HepG2 (cell line): ENCODE results near the gene TTC6. TPM values are rescaled to one million over a fixed set of nuclear protein-coding genes. Genes with fewer than 3 reads are reported as not detected.

Experiments
- CSRNP1 ChIP-seq: sonication (generic); formaldehyde crosslinking; IDR thresholded peaks from 2 replicates; pipeline ENCODE4 v1.8.1; 2023; ENCODE audit warnings: mild to moderate bottlenecking, missing genetic modification reagents
- DNMT3B ChIP-seq: conservative IDR thresholded peaks from 2 replicates; pipeline ENCODE4 v1.6.1; 2016; ENCODE audit warnings: missing biosample characterization, control low read depth
- ELF4 ChIP-seq: sonication (generic); formaldehyde crosslinking; IDR thresholded peaks from 2 replicates; pipeline ENCODE4 v1.5.0; 2020; ENCODE audit warnings: missing genetic modification reagents, mild to moderate bottlenecking, moderate library complexity, borderline replicate concordance
- GATAD2A ChIP-seq: IDR thresholded peaks from 2 replicates; pipeline ENCODE4 v1.6.1; 2016
- HNRNPK ChIP-seq: fragments of 200-400 bp; formaldehyde crosslinking; IDR thresholded peaks from 2 replicates; pipeline ENCODE4 v1.6.1; 2018; ENCODE audit warnings: low read length, low read depth, moderate library complexity, mild to moderate bottlenecking; ENCODE audit not compliant: poor library complexity, severe bottlenecking
- MTA3 ChIP-seq: sonication (generic); formaldehyde crosslinking; IDR thresholded peaks from 2 replicates; pipeline ENCODE4 v1.4.0; 2020; ENCODE audit warnings: missing genetic modification reagents
- NCOR1 ChIP-seq: fragments of 200-600 bp; sonication (generic); IDR thresholded peaks from 2 replicates; pipeline ENCODE4 v1.7.0; 2017; ENCODE audit warnings: antibody characterized with exemption, low read length, borderline replicate concordance
- NFE2 ChIP-seq: sonication (generic); formaldehyde crosslinking; IDR thresholded peaks from 2 replicates; pipeline ENCODE4 v1.4.0; 2020; ENCODE audit warnings: missing genetic modification reagents
- RBAK ChIP-seq: sonication (generic); formaldehyde crosslinking; IDR thresholded peaks from 2 replicates; pipeline ENCODE4 v1.5.1; 2020; ENCODE audit warnings: mild to moderate bottlenecking, missing genetic modification reagents
- SAFB2 ChIP-seq: sonication (generic); formaldehyde crosslinking; IDR thresholded peaks from 2 replicates; pipeline ENCODE4 v1.5.1; 2020; ENCODE audit warnings: missing genetic modification reagents, low read depth, mild to moderate bottlenecking, borderline replicate concordance
- SCMH1 ChIP-seq: sonication (generic); formaldehyde crosslinking; IDR thresholded peaks from 2 replicates; pipeline ENCODE4 v1.9.0; 2021; ENCODE audit warnings: missing genetic modification reagents, mild to moderate bottlenecking, borderline replicate concordance
- SKI ChIP-seq: fragments of 450-650 bp; IDR thresholded peaks from one replicate; pipeline ENCODE4 v1.6.1; 2018; ENCODE audit warnings: mild to moderate bottlenecking; ENCODE audit not compliant: partially characterized antibody
- ZNF24 ChIP-seq: fragments of 450-650 bp; IDR thresholded peaks from 2 replicates; pipeline ENCODE4 v1.6.1; 2017; ENCODE audit warnings: antibody characterized with exemption, mild to moderate bottlenecking
- ZNF276 ChIP-seq: sonication (generic); formaldehyde crosslinking; IDR thresholded peaks from 2 replicates; pipeline ENCODE4 v1.4.0; 2020; ENCODE audit warnings: mild to moderate bottlenecking, low read depth, missing genetic modification reagents
- ZNF331 ChIP-seq: sonication (generic); formaldehyde crosslinking; IDR thresholded peaks from 2 replicates; pipeline ENCODE4 v1.4.0; 2020; ENCODE audit warnings: missing genetic modification reagents
- ZNF337 ChIP-seq: sonication (generic); formaldehyde crosslinking; IDR thresholded peaks from 2 replicates; pipeline ENCODE4 v1.5.1; 2020; ENCODE audit warnings: missing genetic modification reagents, low read depth, mild to moderate bottlenecking, borderline replicate concordance
- ZNF562 ChIP-seq: sonication (generic); formaldehyde crosslinking; IDR thresholded peaks from 2 replicates; pipeline ENCODE4 v1.8.0; 2022; ENCODE audit warnings: missing genetic modification reagents, borderline replicate concordance
- ZNF839 ChIP-seq: sonication (generic); formaldehyde crosslinking; IDR thresholded peaks from 2 replicates; pipeline ENCODE4 v1.4.0; 2020; ENCODE audit warnings: missing genetic modification reagents, mild to moderate bottlenecking, borderline replicate concordance
- polyA plus RNA-seq, 8 experiments: library from polyadenylated mRNA; depleted of rRNA in 3 of 8; stranded (reverse) in 7 of 8; unstranded in 1 of 8; fragments of >200 nt; fragmentation: Illumina TruSeq in 4 of 8; extraction: Trizol in 4 of 8; gene quantifications; 2 replicates each; pipeline versions ENCODE4 v1.2.1 to v1.2.3, GENCODE V29; 2011 to 2016; ENCODE audit warnings: low read depth in 4 of 8, missing spikeins in 1 of 8, mixed read lengths in 1 of 8; ENCODE audit not compliant: insufficient read depth in 1 of 8
- total RNA-seq, 5 experiments: library from RNA; depleted of rRNA; stranded (reverse); fragments of >200 nt; fragmentation: Illumina TruSeq; extraction: Trizol; gene quantifications; 2 replicates each; pipeline ENCODE4 v1.2.3, GENCODE V29; 2016; ENCODE audit warnings: low read depth in 1 of 5
- TF ChIP-seq, protein P1 (sequence below): sonication (generic); formaldehyde crosslinking; IDR thresholded peaks from 2 replicates; pipeline ENCODE4 v1.4.0; 2020; ENCODE audit warnings: mild to moderate bottlenecking, missing genetic modification reagents, borderline replicate concordance
- TF ChIP-seq, protein P2 (sequence below): sonication (generic); formaldehyde crosslinking; IDR thresholded peaks from 2 replicates; pipeline ENCODE4 v1.4.0; 2020; ENCODE audit warnings: missing genetic modification reagents, mild to moderate bottlenecking, borderline replicate concordance

TTC6 gene
- total and polyA plus RNA-seq, 2 of the 13 experiments (the other 11 are each of a cell fraction or from before 2014, with no cell fraction given), result 9.3 to 27.4 TPM

DNA sequence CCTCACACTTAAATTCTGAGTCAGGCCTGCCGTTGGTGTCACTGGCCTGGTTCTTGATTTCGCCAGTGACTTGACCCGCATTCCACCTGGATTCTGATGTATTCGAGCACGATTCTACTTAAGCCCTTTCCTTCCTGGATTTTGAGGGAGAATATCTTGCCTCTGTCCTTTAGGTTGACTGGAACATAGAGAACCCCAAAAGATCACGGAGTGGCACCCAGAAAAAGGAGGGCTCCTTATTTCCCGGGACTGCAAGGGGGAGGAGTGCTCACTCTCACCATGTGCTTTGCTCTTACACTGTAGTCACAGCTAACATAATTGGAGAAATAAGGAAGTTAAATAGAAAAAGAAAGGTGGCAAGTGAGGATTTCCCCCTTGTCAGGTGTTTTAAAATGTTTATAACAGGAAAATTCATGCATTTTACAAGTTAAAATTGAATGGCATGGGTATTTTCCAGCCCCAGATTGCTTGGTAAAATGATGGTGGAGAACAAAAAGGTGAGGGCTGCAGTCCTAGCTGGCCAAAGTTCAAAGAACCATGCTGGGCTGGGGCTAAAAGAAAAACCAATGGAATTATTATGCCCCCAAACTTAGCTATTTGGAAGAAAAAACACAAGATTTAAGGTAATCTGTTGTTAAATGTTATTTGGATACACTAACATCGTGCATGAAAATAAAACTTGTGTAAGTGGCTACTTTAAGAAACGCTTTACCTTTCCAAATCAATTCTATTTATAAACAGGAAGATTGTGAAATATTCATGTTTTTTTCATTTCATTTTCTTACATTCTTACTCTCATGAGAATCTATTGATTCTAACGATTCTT is 9.2 kb upstream of the TTC6 start (continued):
- TF ChIP-seq CSRNP1 (CRISPR knock-in tag) (no peak), ZNF331 (CRISPR knock-in tag) (0 out of 2 replicates have a peak, but pooled peaks have one; percentile 12), RBAK (CRISPR knock-in tag) (no peak), ZNF562 (CRISPR knock-in tag) (no peak), ZNF839 (CRISPR knock-in tag) (no peak), ELF4 (CRISPR knock-in tag) (peak; percentile 54), SCMH1 (CRISPR knock-in tag) (no peak), ZNF24 (no peak), GATAD2A (CRISPR knock-in tag) (0 out of 2 replicates have a peak, but pooled peaks have one; percentile 55), DNMT3B (CRISPR knock-in tag) (no peak), NCOR1 (peak; percentile 63; the same call in 1 of the 2 replicates), HNRNPK (no peak), ZNF276 (CRISPR knock-in tag) (no peak), MTA3 (no peak), SAFB2 (CRISPR knock-in tag) (no peak), NFE2 (CRISPR knock-in tag) (no peak), SKI (no peak), ZNF337 (CRISPR knock-in tag) (no peak)
- TF ChIP-seq, protein P1, sequence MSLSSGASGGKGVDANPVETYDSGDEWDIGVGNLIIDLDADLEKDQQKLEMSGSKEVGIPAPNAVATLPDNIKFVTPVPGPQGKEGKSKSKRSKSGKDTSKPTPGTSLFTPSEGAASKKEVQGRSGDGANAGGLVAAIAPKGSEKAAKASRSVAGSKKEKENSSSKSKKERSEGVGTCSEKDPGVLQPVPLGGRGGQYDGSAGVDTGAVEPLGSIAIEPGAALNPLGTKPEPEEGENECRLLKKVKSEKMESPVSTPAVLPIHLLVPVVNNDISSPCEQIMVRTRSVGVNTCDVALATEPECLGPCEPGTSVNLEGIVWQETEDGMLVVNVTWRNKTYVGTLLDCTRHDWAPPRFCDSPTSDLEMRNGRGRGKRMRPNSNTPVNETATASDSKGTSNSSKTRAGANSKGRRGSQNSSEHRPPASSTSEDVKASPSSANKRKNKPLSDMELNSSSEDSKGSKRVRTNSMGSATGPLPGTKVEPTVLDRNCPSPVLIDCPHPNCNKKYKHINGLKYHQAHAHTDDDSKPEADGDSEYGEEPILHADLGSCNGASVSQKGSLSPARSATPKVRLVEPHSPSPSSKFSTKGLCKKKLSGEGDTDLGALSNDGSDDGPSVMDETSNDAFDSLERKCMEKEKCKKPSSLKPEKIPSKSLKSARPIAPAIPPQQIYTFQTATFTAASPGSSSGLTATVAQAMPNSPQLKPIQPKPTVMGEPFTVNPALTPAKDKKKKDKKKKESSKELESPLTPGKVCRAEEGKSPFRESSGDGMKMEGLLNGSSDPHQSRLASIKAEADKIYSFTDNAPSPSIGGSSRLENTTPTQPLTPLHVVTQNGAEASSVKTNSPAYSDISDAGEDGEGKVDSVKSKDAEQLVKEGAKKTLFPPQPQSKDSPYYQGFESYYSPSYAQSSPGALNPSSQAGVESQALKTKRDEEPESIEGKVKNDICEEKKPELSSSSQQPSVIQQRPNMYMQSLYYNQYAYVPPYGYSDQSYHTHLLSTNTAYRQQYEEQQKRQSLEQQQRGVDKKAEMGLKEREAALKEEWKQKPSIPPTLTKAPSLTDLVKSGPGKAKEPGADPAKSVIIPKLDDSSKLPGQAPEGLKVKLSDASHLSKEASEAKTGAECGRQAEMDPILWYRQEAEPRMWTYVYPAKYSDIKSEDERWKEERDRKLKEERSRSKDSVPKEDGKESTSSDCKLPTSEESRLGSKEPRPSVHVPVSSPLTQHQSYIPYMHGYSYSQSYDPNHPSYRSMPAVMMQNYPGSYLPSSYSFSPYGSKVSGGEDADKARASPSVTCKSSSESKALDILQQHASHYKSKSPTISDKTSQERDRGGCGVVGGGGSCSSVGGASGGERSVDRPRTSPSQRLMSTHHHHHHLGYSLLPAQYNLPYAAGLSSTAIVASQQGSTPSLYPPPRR (CRISPR knock-in tag), result no peak
- TF ChIP-seq, protein P2, sequence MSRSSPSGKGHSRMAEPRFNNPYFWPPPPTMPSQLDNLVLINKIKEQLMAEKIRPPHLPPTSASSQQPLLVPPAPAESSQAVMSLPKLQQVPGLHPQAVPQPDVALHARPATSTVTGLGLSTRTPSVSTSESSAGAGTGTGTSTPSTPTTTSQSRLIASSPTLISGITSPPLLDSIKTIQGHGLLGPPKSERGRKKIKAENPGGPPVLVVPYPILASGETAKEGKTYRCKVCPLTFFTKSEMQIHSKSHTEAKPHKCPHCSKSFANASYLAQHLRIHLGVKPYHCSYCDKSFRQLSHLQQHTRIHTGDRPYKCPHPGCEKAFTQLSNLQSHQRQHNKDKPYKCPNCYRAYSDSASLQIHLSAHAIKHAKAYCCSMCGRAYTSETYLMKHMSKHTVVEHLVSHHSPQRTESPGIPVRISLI (CRISPR knock-in tag), result peak; percentile 56; the same call in 1 of the 2 replicates
